Thoracic aorta (tissue), 2 donors: ENCODE measurements around the gene TBL1X. TPM values are rescaled to one million over a fixed set of nuclear protein-coding genes. Genes with fewer than 3 reads are reported as not detected.

ENCODE experiments used
- ATAC-seq: fragments of 150-250 bp; one replicate; pipeline ENCODE4 v1.8.0; 2017; ENCODE audit warnings: low read depth; ENCODE audit not compliant: insufficient number of reproducible peaks, low FRiP score
- DNase-seq: peaks from one replicate; pipeline ENCODE4 v3.0.0-alpha.2; 2020; ENCODE audit warnings: low spot score
- H3K27ac ChIP-seq, 2 donors: fragments of 200-600 bp; sonication (generic); 1 replicate in 1 of 2; 2 replicates in 1 of 2; pipeline ENCODE4 v1.5.1; 2016; ENCODE audit warnings: mild to moderate bottlenecking in 2 of 2, moderate library complexity in 2 of 2
- H3K27me3 ChIP-seq: fragments of 200-600 bp; sonication (generic); replicated peaks from 2 replicates; pipeline ENCODE4 v1.6.0; 2016; ENCODE audit warnings: mild to moderate bottlenecking; ENCODE audit not compliant: insufficient read depth
- H3K36me3 ChIP-seq: fragments of 200-600 bp; sonication (generic); one replicate; pipeline ENCODE4 v1.5.1; 2016
- H3K4me1 ChIP-seq, 2 donors: fragments of 200-600 bp; sonication (generic); 1 replicate in 1 of 2; 2 replicates in 1 of 2; pipeline versions ENCODE4 v1.5.1 to v1.6.0; 2016; ENCODE audit warnings: low read depth in 2 of 2, mild to moderate bottlenecking in 1 of 2; ENCODE audit not compliant: control insufficient read depth in 1 of 2
- H3K4me3 ChIP-seq: fragments of 200-600 bp; sonication (generic); 2 replicates; pipeline ENCODE4 v1.5.1; 2016; ENCODE audit warnings: mild to moderate bottlenecking
- H3K9me3 ChIP-seq: fragments of 200-600 bp; sonication (generic); 2 replicates; pipeline ENCODE4 v1.5.1; 2016
- total RNA-seq, 2 donors: library from RNA; depleted of rRNA; stranded (reverse); fragments of >200 nt; gene quantifications; one replicate each; pipeline versions ENCODE4 v1.1.0 to v1.2.3, GENCODE V29; 2016
- TF ChIP-seq, protein P1 (sequence below): fragments of 200-600 bp; sonication (generic); IDR thresholded peaks from one replicate; pipeline ENCODE4 v1.5.1; 2019; ENCODE audit warnings: antibody characterized with exemption

The TBL1X gene
- total RNA-seq, 2 donors from 2014 or later, result 37.9 to 39.7 TPM

DNA sequence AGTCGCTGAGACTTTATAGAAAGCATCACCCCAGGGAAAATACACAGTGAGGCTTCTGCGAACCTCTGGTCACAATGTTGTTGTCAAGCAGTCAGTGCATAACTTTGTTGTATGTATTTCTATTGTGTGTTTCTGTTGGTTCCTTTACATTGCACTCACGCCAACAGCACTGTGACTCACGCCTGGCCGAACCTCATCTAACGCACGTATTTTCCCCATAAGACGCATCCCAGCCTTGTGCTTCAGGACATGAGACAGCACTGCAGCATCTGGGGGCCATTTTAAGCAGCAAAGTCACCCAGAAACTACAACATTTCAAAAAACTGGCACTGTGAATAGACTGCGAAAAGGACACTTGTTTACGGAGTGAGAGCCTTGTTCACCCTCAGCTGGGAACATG lies 30.6 kb downstream of the TBL1X start:
- Histone ChIP-seq H3K27me3 (no peaks in the 10 kb centered on the region), H3K4me3 (no peak overlapping the region), H3K36me3 (no peaks in the 10 kb centered on the region), H3K4me1 (peaks cover 0 to 6% of the 10 kb centered on the region in 2 donors), H3K9me3 (no peaks in the 10 kb centered on the region), H3K27ac (no peak overlapping the region)
- DNase-seq (no peak), ATAC-seq (no peak)
- TF ChIP-seq, protein P1, sequence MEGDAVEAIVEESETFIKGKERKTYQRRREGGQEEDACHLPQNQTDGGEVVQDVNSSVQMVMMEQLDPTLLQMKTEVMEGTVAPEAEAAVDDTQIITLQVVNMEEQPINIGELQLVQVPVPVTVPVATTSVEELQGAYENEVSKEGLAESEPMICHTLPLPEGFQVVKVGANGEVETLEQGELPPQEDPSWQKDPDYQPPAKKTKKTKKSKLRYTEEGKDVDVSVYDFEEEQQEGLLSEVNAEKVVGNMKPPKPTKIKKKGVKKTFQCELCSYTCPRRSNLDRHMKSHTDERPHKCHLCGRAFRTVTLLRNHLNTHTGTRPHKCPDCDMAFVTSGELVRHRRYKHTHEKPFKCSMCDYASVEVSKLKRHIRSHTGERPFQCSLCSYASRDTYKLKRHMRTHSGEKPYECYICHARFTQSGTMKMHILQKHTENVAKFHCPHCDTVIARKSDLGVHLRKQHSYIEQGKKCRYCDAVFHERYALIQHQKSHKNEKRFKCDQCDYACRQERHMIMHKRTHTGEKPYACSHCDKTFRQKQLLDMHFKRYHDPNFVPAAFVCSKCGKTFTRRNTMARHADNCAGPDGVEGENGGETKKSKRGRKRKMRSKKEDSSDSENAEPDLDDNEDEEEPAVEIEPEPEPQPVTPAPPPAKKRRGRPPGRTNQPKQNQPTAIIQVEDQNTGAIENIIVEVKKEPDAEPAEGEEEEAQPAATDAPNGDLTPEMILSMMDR, result no peak

DNA sequence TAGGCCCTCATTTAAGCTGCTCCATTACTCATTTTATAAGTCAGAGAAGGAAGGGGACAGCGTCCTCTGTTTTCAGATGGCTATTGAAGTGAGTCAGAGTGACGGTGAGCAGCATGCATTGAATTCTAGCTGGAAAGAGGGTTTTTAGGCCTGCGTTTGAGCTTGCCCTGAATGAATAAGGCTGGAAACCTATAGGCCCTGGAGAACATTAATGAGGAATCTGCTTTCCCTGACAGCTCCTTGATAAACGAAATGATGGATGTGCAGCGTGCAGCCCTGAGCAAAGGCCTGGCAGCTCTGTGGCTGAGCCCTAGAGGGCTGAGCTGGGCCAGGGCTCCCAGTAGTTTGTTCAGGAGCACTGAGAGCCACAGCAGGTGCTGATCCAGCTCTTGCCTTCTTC lies 33.4 kb downstream of the TBL1X start:
- no peak for ATAC-seq

DNA sequence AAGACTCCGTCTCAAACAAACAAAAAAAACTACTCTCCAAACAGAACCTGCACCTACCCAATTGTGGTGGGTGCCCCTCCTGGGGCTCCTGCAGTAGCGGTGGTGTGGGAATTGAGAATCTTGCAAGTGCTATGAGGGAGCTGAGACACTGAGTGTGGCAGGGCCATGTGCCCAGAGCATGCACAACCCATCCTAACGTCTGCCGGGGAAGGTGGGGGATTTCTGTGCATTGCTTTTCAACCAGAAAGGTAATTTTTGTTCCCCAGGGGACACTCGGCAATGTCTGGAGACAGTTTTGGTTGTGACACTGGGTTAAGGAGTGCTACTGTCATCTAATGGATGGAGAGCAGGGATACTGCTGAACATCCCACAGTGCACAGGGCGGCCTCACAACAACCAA lies 35.7 kb downstream of the TBL1X start:
- no peak for DNase-seq

More for the DNA sequence above, 33.4 kb downstream of the TBL1X start:
- DNase-seq, result no peak
- H3K27ac ChIP-seq, result no peak overlapping the region
- H3K4me1 ChIP-seq, result no peaks in the 10 kb centered on the region
- no peak overlapping the region for H3K4me3 ChIP-seq
- no peaks in the 10 kb centered on the region for H3K9me3 ChIP-seq
- no peaks in the 10 kb centered on the region for H3K36me3 ChIP-seq
- no peaks in the 10 kb centered on the region for H3K27me3 ChIP-seq
- TF ChIP-seq, protein P1, result no peak

DNA sequence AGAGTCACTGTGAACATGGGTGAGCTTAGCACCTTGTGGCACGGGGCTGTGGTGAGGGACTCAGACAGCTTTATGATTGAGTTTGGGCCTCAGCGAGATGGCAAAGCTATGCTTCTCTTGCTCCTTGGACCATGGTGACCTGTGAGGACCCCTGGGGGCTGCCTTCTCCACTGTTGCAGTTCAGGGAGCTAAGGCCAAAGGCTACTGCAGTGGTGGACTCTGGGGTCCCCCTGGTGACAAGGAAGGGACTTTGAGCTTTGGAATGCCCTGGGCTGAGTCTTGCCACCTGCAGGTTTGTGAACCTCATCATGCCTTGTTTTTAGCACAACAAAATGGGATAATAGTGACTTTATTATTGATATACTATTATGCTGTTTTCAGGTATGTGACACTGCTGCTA lies 36.5 kb downstream of the TBL1X start:
- Histone ChIP-seq H3K4me1 (no peaks in the 10 kb centered on the region), H3K9me3 (no peaks in the 10 kb centered on the region), H3K27me3 (no peaks in the 10 kb centered on the region), H3K4me3 (no peak overlapping the region), H3K36me3 (no peaks in the 10 kb centered on the region), H3K27ac (no peak overlapping the region)
- ATAC-seq (no peak), DNase-seq (no peak)
- TF ChIP-seq, protein P1, result no peak

More for the DNA sequence above, 35.7 kb downstream of the TBL1X start:
- Histone ChIP-seq H3K9me3 (no peaks in the 10 kb centered on the region), H3K4me1 (no peaks in the 10 kb centered on the region), H3K36me3 (no peaks in the 10 kb centered on the region), H3K4me3 (no peak overlapping the region), H3K27me3 (no peaks in the 10 kb centered on the region), H3K27ac (no peak overlapping the region)
- TF ChIP-seq, protein P1, result no peak
- ATAC-seq, result no peak

DNA sequence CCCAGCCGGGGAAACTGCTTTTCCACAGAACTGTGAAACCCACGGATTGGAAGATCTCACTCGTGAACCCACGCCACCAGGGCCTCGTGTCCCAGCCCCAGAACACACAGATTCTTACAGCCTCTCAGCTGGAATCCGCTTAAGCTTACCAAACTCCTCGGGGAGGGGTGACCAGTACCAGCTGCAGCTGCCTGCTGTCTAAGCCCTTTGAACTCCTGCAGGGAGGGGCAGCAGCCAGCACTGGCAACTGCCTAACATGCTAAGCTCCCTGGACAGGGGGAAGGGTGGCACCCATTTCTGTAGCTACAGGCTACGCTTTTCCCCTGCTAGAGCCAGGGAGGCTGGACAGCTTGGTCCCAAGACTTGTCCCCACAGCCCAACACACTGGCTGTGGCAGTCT lies 38.4 kb downstream of the TBL1X start:
- no peaks in the 10 kb centered on the region for H3K27me3 ChIP-seq
- H3K36me3 ChIP-seq, result no peaks in the 10 kb centered on the region
- ATAC-seq (no peak), DNase-seq (no peak)
- no peak overlapping the region for H3K27ac ChIP-seq
- no peak overlapping the region for H3K4me3 ChIP-seq
- TF ChIP-seq, protein P1, result no peak
- H3K9me3 ChIP-seq, result no peaks in the 10 kb centered on the region
- H3K4me1 ChIP-seq, result no peaks in the 10 kb centered on the region
